WTC11 (cell line): ENCODE data around the gene ATCAY. TPM values are rescaled to one million over a fixed set of nuclear protein-coding genes. Genes with fewer than 3 reads are reported as not detected.

Experiments
- ATAC-seq: fragments of 200-7000 bp; cut with Tn5 transposase; 2 replicates; pipeline ENCODE4 v1.10.0; 2021; ENCODE audit warnings: mild to moderate bottlenecking, moderate library complexity
- CTCF ChIA-PET: fragments of 300-600 bp; sonication (Branson Sonifier 250); formaldehyde crosslinking; loops from one replicate; lab custom pipeline; 2021; ENCODE audit warnings: antibody characterized with exemption; lab: Charles Lee
- POLR2A ChIA-PET: fragments of 350-600 bp; sonication (Branson Sonifier 250); formaldehyde crosslinking; loops from one replicate; lab custom pipeline; 2021; ENCODE audit warnings: antibody characterized with exemption; lab: Charles Lee
- DNase-seq: peaks from one replicate; pipeline ENCODE4 v3.0.0; 2021; ENCODE audit warnings: low spot score
- H3K27ac Mint-ChIP-seq: 2 replicates; pipeline ENCODE4 v1.8.0; 2021; ENCODE audit warnings: mixed read lengths
- H3K27me3 Mint-ChIP-seq: 2 replicates; pipeline ENCODE4 v1.8.0; 2021; ENCODE audit warnings: low read depth, mild to moderate bottlenecking, moderate library complexity, mixed read lengths
- H3K36me3 Mint-ChIP-seq: 2 replicates; pipeline ENCODE4 v1.8.0; 2021; ENCODE audit warnings: mixed read lengths
- H3K4me1 Mint-ChIP-seq: 2 replicates; pipeline ENCODE4 v1.8.0; 2022; ENCODE audit warnings: mixed read lengths
- H3K4me3 Mint-ChIP-seq: 2 replicates; pipeline ENCODE4 v1.8.0; 2021; ENCODE audit warnings: mild to moderate bottlenecking, moderate library complexity, mixed read lengths
- H3K9me3 Mint-ChIP-seq: 2 replicates; pipeline ENCODE4 v1.8.0; 2021; ENCODE audit warnings: mixed read lengths
- ELF4 ChIP-seq: sonication (generic); formaldehyde crosslinking; IDR thresholded peaks from 2 replicates; pipeline ENCODE4 v1.8.1; 2022; ENCODE audit warnings: low read depth, mild to moderate bottlenecking, moderate library complexity, missing genetic modification reagents
- MYBL2 ChIP-seq: sonication (generic); formaldehyde crosslinking; IDR thresholded peaks from 2 replicates; pipeline ENCODE4 v1.8.1; 2023; ENCODE audit warnings: mild to moderate bottlenecking, moderate library complexity, missing genetic modification reagents
- TEAD4 ChIP-seq: sonication (generic); formaldehyde crosslinking; IDR thresholded peaks from 2 replicates; pipeline ENCODE4 v1.8.0; 2022; ENCODE audit warnings: mild to moderate bottlenecking, missing genetic modification reagents
- total RNA-seq: library from RNA; stranded (reverse); gene quantifications from 3 replicates; pipeline ENCODE4 v1.2.3, GENCODE V29; 2021
- TF ChIP-seq, protein P1 (sequence below): sonication (generic); formaldehyde crosslinking; IDR thresholded peaks from 2 replicates; pipeline ENCODE4 v1.8.0; 2023; ENCODE audit warnings: missing genetic modification reagents, mild to moderate bottlenecking, borderline replicate concordance
- TF ChIP-seq, protein P2 (sequence below): fragments of 250-450 bp; sonication (Bioruptor Pico); IDR thresholded peaks from 2 replicates; pipeline ENCODE4 v1.9.0; 2021; ENCODE audit warnings: mild to moderate bottlenecking
- TF ChIP-seq, protein P3 (sequence below): fragments of 250-450 bp; sonication (Bioruptor Pico); conservative IDR thresholded peaks from 2 replicates; pipeline ENCODE4 v1.9.0; 2021; ENCODE audit warnings: mild to moderate bottlenecking
- TF ChIP-seq, protein P4 (sequence below): sonication (generic); formaldehyde crosslinking; IDR thresholded peaks from 2 replicates; pipeline ENCODE4 v1.8.1; 2023; ENCODE audit warnings: mild to moderate bottlenecking, missing genetic modification reagents, moderate library complexity
- TF ChIP-seq, protein P5 (sequence below): sonication (generic); formaldehyde crosslinking; IDR thresholded peaks from 2 replicates; pipeline ENCODE4 v1.8.1; 2022; ENCODE audit warnings: missing genetic modification reagents, borderline replicate concordance
- TF ChIP-seq, protein P6 (sequence below): sonication (generic); formaldehyde crosslinking; IDR thresholded peaks from 2 replicates; pipeline ENCODE4 v1.8.1; 2023; ENCODE audit warnings: mild to moderate bottlenecking, moderate library complexity, missing genetic modification reagents
- TF ChIP-seq, protein P7 (sequence below): sonication (generic); formaldehyde crosslinking; IDR thresholded peaks from 2 replicates; pipeline ENCODE4 v1.8.1; 2022; ENCODE audit warnings: mild to moderate bottlenecking, missing genetic modification reagents, moderate library complexity, borderline replicate concordance

ATCAY gene
- total RNA-seq, 1 experiment from 2014 or later, result 23.5 TPM

DNA sequence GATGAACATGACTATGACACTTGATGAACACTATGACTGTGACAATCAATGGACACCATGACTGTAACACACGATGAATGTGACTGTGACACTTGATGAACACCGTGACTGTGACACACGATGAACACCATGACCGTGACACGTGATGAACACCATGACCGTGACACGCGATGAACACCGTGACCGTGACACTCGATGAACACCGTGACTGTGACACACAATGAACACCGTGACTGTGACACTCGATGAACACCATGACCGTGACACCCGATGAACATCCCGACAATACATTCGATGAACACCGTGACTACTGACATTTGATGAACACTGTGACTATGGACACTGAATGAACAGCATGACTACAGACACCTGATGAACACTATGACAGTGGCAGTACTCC, 42.6 kb upstream of the ATCAY start (continued):
- TF ChIP-seq, protein P1, sequence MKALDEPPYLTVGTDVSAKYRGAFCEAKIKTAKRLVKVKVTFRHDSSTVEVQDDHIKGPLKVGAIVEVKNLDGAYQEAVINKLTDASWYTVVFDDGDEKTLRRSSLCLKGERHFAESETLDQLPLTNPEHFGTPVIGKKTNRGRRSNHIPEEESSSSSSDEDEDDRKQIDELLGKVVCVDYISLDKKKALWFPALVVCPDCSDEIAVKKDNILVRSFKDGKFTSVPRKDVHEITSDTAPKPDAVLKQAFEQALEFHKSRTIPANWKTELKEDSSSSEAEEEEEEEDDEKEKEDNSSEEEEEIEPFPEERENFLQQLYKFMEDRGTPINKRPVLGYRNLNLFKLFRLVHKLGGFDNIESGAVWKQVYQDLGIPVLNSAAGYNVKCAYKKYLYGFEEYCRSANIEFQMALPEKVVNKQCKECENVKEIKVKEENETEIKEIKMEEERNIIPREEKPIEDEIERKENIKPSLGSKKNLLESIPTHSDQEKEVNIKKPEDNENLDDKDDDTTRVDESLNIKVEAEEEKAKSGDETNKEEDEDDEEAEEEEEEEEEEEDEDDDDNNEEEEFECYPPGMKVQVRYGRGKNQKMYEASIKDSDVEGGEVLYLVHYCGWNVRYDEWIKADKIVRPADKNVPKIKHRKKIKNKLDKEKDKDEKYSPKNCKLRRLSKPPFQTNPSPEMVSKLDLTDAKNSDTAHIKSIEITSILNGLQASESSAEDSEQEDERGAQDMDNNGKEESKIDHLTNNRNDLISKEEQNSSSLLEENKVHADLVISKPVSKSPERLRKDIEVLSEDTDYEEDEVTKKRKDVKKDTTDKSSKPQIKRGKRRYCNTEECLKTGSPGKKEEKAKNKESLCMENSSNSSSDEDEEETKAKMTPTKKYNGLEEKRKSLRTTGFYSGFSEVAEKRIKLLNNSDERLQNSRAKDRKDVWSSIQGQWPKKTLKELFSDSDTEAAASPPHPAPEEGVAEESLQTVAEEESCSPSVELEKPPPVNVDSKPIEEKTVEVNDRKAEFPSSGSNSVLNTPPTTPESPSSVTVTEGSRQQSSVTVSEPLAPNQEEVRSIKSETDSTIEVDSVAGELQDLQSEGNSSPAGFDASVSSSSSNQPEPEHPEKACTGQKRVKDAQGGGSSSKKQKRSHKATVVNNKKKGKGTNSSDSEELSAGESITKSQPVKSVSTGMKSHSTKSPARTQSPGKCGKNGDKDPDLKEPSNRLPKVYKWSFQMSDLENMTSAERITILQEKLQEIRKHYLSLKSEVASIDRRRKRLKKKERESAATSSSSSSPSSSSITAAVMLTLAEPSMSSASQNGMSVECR (CRISPR knock-in tag), result no peak
- TF ChIP-seq, protein P2, sequence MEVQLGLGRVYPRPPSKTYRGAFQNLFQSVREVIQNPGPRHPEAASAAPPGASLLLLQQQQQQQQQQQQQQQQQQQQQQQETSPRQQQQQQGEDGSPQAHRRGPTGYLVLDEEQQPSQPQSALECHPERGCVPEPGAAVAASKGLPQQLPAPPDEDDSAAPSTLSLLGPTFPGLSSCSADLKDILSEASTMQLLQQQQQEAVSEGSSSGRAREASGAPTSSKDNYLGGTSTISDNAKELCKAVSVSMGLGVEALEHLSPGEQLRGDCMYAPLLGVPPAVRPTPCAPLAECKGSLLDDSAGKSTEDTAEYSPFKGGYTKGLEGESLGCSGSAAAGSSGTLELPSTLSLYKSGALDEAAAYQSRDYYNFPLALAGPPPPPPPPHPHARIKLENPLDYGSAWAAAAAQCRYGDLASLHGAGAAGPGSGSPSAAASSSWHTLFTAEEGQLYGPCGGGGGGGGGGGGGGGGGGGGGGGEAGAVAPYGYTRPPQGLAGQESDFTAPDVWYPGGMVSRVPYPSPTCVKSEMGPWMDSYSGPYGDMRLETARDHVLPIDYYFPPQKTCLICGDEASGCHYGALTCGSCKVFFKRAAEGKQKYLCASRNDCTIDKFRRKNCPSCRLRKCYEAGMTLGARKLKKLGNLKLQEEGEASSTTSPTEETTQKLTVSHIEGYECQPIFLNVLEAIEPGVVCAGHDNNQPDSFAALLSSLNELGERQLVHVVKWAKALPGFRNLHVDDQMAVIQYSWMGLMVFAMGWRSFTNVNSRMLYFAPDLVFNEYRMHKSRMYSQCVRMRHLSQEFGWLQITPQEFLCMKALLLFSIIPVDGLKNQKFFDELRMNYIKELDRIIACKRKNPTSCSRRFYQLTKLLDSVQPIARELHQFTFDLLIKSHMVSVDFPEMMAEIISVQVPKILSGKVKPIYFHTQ (CRISPR knock-in tag), result no peak
- TF ChIP-seq, protein P3, sequence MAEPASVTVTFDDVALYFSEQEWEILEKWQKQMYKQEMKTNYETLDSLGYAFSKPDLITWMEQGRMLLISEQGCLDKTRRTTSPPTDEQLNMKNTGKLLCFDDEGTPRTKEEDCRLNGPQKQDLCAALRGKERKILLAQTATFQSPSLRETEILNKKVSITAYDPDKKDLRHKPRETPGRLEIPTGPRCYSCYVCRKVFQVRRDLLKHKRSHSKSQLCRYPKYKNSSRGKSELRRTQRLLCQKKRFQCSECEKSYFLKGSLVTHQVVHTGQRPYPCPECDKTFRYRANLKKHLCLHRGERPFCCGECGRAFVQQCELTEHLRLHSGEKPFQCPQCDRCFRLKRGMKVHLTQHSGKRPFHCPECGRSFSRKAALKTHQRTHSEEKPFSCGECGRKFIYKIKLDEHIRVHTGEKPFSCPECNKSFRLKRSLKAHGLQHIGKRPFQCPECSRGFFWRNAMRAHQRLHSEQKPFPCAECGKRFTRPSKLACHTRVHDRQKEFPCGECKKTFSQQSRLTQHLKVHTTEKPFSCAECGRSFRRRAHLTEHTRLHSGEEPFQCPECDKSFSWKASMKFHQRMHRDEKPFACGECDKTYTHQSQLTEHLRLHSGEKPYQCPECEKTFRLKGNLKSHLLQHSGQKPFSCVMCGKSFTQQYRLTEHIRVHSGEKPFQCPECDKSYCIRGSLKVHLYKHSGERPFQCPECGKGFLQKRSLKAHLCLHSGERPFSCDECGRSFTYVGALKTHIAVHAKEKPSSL (CRISPR knock-in tag), result no peak

DNA sequence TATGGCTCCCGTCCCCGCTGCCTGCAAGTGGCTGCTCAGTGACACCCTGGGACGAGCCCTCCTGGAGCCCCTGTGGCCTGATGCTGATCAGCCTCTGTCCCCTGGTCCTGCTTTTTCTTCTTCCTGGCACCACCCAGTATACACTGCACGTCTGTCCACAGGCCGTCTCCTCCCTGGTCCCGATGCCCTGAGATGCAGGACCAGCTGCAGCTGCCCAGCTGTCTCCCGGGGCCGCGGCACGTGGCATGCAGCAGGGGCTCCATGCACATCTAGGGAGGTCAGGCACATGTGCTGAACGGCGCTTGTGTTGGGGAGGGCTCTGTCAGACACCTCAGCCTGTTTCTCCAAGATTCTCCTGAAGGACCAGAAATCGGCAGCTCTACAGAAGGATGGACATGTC, 41.8 kb upstream of the ATCAY start:
- Mint-ChIP-seq H3K36me3 (peaks cover 11% of the 10 kb centered on the region), H3K27me3 (peaks cover 8% of the 10 kb centered on the region), H3K4me3 (no peak overlapping the region), H3K27ac (no peak overlapping the region), H3K4me1 (no peaks in the 10 kb centered on the region), H3K9me3 (peaks cover 16% of the 10 kb centered on the region)
- ATAC-seq (no peak), DNase-seq (no peak)
- CTCF ChIA-PET, result interaction anchor here (0.6 to 4.1 kb wide), 3 partner anchors 17 to 228 kb away, joined by 3 to 16 read pairs (median 3); no protein-coding TSS in a partner anchor
- POLR2A ChIA-PET, result no interaction called here
- TF ChIP-seq, protein P4, sequence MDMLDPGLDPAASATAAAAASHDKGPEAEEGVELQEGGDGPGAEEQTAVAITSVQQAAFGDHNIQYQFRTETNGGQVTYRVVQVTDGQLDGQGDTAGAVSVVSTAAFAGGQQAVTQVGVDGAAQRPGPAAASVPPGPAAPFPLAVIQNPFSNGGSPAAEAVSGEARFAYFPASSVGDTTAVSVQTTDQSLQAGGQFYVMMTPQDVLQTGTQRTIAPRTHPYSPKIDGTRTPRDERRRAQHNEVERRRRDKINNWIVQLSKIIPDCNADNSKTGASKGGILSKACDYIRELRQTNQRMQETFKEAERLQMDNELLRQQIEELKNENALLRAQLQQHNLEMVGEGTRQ (CRISPR knock-in tag), result no peak
- TF ChIP-seq TEAD4 (CRISPR knock-in tag) (no peak), MYBL2 (CRISPR knock-in tag) (no peak), ELF4 (CRISPR knock-in tag) (no peak)
- TF ChIP-seq, protein P5, sequence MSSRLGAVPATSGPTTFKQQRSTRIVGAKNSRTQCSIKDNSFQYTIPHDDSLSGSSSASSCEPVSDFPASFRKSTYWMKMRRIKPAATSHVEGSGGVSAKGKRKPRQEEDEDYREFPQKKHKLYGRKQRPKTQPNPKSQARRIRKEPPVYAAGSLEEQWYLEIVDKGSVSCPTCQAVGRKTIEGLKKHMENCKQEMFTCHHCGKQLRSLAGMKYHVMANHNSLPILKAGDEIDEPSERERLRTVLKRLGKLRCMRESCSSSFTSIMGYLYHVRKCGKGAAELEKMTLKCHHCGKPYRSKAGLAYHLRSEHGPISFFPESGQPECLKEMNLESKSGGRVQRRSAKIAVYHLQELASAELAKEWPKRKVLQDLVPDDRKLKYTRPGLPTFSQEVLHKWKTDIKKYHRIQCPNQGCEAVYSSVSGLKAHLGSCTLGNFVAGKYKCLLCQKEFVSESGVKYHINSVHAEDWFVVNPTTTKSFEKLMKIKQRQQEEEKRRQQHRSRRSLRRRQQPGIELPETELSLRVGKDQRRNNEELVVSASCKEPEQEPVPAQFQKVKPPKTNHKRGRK (CRISPR knock-in tag), result no peak
- TF ChIP-seq, protein P6, sequence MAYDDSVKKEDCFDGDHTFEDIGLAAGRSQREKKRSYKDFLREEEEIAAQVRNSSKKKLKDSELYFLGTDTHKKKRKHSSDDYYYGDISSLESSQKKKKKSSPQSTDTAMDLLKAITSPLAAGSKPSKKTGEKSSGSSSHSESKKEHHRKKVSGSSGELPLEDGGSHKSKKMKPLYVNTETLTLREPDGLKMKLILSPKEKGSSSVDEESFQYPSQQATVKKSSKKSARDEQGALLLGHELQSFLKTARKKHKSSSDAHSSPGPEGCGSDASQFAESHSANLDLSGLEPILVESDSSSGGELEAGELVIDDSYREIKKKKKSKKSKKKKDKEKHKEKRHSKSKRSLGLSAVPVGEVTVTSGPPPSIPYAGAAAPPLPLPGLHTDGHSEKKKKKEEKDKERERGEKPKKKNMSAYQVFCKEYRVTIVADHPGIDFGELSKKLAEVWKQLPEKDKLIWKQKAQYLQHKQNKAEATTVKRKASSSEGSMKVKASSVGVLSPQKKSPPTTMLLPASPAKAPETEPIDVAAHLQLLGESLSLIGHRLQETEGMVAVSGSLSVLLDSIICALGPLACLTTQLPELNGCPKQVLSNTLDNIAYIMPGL (CRISPR knock-in tag), result no peak
- TF ChIP-seq, protein P2 (CRISPR knock-in tag), result no peak
- TF ChIP-seq, protein P1 (CRISPR knock-in tag), result no peak
- TF ChIP-seq, protein P7, sequence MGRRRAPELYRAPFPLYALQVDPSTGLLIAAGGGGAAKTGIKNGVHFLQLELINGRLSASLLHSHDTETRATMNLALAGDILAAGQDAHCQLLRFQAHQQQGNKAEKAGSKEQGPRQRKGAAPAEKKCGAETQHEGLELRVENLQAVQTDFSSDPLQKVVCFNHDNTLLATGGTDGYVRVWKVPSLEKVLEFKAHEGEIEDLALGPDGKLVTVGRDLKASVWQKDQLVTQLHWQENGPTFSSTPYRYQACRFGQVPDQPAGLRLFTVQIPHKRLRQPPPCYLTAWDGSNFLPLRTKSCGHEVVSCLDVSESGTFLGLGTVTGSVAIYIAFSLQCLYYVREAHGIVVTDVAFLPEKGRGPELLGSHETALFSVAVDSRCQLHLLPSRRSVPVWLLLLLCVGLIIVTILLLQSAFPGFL, result no peak
